Fibroblast of lung (primary cell): ENCODE measurements around the gene ORC3.
"Not testable (repeated sequence)": the region's sequence is repeated elsewhere in the genome, so short reads cannot be mapped to it uniquely, and the experiment has no call there.

Source experiments
- CTCF ChIP-seq, 2 donors: IDR thresholded peaks in 1 of 2; conservative IDR thresholded peaks in 1 of 2; 1 replicate in 1 of 2; 2 replicates in 1 of 2; pipeline ENCODE4 v1.5.1; 2011 to 2012; ENCODE audit warnings: low read length in 2 of 2, control low read depth in 1 of 2, inconsistent platforms in 1 of 2, low read depth in 1 of 2, mild to moderate bottlenecking in 1 of 2
- EZH2 ChIP-seq: IDR thresholded peaks from 2 replicates; pipeline ENCODE4 v1.5.1; 2012; ENCODE audit warnings: low read length, control low read depth, mild to moderate bottlenecking; ENCODE audit errors: missing control alignments

DNA sequence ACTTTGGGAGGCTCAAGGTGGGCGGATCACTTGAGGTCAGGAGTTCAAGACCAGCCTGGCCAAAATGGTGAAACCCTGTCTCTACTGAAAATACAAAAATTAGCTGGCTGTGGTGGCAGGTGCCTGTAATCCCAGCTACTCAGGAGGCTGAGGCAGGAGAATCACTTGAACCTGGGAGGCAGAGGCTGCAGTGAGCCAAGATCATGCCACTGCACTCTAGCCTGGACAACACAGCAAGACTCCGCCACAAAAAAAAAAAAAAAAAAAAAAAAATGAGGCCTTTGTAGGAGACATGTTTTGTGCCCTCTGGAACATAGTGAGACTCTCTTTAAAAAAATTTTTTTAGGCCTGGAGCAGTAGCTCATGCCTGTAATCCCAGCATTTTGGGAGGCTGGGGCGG lies 122.8 kb downstream of the ORC3 start:
- not testable (repeated sequence) for TF ChIP-seq EZH2; CTCF (conservative IDR thresholded peaks at IDR 0.05 in 1 of 2, IDR thresholded peaks at IDR 0.05 in 1 of 2; ENCODE audit: low read depth in 1 of 2, low read length in 2 of 2)
